BJ (cell line): ENCODE measurements around the gene PHF24. TPM values are rescaled to one million over a fixed set of nuclear protein-coding genes. Genes with fewer than 3 reads are reported as not detected.
"Not testable (repeated sequence)": the region's sequence is repeated elsewhere in the genome, so short reads cannot be mapped to it uniquely, and the experiment has no call there.

ENCODE experiments used
- CTCF ChIA-PET: fragments of 350-600 bp; formaldehyde crosslinking; extraction: SDS; loops from one replicate; lab custom pipeline; 2021; ENCODE audit warnings: antibody characterized with exemption, inconsistent platforms; lab: Yijun Ruan, JAX
- POLR2A ChIA-PET: fragments of 300-600 bp; sonication (Branson Sonifier 250); formaldehyde crosslinking; extraction: SDS; loops from one replicate; lab custom pipeline; 2021; ENCODE audit warnings: antibody characterized with exemption; lab: Charles Lee
- DNase-seq: peaks from one replicate; pipeline ENCODE4 v3.0.0-alpha.2; 2011; ENCODE audit warnings: low read depth
- H3K27me3 ChIP-seq: 2 replicates; pipeline ENCODE4 v1.6.0; 2011; ENCODE audit warnings: low read length; ENCODE audit not compliant: control insufficient read depth, insufficient read depth
- H3K36me3 ChIP-seq: 2 replicates; pipeline ENCODE4 v1.5.1; 2011; ENCODE audit warnings: low read length; ENCODE audit not compliant: control insufficient read depth, insufficient read depth
- H3K4me3 ChIP-seq: 2 replicates; pipeline ENCODE4 v1.5.1; 2011; ENCODE audit warnings: low read depth, mild to moderate bottlenecking, control low read depth, low read length
- polyA plus RNA-seq: library from polyadenylated mRNA; depleted of rRNA; stranded (reverse); fragments of >200 nt; gene quantifications from 2 replicates; pipeline ENCODE4 v1.2.3, GENCODE V29; 2011
- TF ChIP-seq, protein P1 (sequence below): IDR thresholded peaks from 2 replicates; pipeline ENCODE4 v1.5.1; 2011; ENCODE audit warnings: low read depth, mild to moderate bottlenecking, control low read depth, inconsistent platforms, low read length, moderate library complexity; ENCODE audit not compliant: insufficient read depth

The PHF24 gene
- polyA plus RNA-seq, 1 experiment, result 0.09 TPM

DNA sequence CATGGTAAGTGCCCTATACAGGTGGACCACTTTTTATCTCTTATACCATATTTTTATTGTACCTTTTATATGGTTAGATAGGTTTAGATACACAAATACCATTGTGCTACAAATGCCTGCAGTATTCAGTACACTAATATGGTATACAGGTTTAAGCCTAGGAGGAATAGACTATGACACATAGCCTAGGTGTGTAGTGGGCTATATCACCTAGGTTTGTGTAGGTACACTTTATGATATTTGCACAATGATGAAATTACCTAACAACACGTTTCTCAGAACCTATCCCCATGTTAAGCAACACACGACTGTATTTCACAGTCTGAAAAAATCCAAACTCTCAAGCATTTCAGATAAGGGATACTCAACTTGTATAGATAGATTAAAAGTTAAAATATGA, 9.6 kb upstream of the PHF24 start:
- TF ChIP-seq, protein P1, sequence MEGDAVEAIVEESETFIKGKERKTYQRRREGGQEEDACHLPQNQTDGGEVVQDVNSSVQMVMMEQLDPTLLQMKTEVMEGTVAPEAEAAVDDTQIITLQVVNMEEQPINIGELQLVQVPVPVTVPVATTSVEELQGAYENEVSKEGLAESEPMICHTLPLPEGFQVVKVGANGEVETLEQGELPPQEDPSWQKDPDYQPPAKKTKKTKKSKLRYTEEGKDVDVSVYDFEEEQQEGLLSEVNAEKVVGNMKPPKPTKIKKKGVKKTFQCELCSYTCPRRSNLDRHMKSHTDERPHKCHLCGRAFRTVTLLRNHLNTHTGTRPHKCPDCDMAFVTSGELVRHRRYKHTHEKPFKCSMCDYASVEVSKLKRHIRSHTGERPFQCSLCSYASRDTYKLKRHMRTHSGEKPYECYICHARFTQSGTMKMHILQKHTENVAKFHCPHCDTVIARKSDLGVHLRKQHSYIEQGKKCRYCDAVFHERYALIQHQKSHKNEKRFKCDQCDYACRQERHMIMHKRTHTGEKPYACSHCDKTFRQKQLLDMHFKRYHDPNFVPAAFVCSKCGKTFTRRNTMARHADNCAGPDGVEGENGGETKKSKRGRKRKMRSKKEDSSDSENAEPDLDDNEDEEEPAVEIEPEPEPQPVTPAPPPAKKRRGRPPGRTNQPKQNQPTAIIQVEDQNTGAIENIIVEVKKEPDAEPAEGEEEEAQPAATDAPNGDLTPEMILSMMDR, result no peak
- Histone ChIP-seq H3K4me3 (no peak overlapping the region), H3K36me3 (no peaks in the 10 kb centered on the region), H3K27me3 (no peaks in the 10 kb centered on the region; the same call in 1 of the 2 replicates)
- ChIA-PET POLR2A (no interaction called here), CTCF (no interaction called here)
- DNase-seq, result no peak

DNA sequence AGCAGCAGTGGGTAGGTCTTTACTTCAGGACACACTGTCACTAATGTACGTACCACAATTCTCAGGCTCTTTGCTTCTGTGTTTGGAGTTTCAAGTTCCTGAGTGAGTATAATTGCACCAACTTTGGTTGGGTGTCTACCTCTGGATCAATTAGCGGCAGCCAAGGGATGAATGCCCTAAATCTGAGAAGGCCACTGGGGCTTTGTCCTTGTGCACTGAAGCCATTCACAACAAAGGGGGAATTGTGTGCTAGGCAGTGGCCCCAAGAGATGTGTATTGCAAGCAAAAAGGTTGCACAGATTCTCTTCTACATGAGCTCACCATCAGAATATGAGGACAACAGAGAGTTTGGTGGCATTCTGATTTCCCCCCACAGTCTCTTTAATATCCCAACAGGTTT, 3.9 kb upstream of the PHF24 start:
- no peak for DNase-seq
- peaks cover 19% of the 10 kb centered on the region for H3K27me3 ChIP-seq
- CTCF ChIA-PET, result interaction anchor here (1.5 kb wide), 1 partner anchor 23 kb away, joined by 4 read pairs; no protein-coding TSS in a partner anchor
- H3K36me3 ChIP-seq, result no peaks in the 10 kb centered on the region
- POLR2A ChIA-PET, result no interaction called here
- TF ChIP-seq, protein P1, result no peak
- H3K4me3 ChIP-seq, result no peak overlapping the region

DNA sequence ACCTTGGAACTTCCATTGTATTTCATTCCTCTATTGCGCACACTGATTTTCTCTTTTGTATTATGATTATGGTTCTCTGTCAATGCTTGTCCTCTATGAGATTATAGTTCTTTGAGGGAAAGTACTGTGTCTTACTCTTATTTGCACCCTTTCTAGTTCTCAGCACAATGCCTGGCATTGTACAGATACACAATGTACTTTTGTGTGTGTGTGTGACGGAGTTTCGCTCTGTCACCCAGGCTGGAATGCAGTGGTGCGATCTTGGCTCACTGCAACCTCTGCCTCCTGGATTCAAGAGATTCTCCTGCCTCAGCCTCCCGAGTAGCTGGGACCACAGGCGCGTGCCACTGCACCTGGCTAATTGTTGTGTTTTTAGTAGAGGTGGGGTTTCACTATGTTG, 2.0 kb upstream of the PHF24 start:
- CTCF ChIA-PET, result interaction anchor here (1.0 to 1.2 kb wide), 2 partner anchors 15 to 57 kb away, joined by 3 to 4 read pairs; no protein-coding TSS in a partner anchor
- H3K36me3 ChIP-seq, POLR2A ChIA-PET, DNase-seq, H3K4me3 ChIP-seq: not testable (repeated sequence)
- peaks cover 25% of the 10 kb centered on the region for H3K27me3 ChIP-seq

DNA sequence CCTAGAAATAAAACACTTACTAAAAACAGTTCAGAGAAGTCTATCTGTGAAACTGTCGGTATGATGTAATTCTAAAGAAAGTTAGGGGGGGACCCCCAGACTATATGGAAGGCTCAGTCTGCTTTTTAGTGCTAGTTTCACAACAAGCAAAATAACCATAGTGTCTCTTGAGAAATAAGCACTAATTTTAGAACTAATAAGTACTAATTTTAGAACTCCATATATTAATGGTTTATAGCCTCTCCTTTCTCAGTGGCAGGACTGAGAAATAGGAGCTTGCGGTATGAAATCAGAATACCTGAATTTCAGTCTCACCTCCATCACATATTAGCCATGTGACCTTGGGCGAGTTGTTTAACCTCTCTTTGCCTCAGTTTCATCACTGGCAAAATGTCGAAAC, 1.4 kb upstream of the PHF24 start:
- ChIA-PET CTCF (interaction anchor here (1.0 to 1.2 kb wide), 2 partner anchors 15 to 57 kb away, joined by 3 to 4 read pairs; no protein-coding TSS in a partner anchor), POLR2A (no interaction called here)
- Histone ChIP-seq H3K4me3 (no peak overlapping the region), H3K27me3 (peaks cover 28% of the 10 kb centered on the region), H3K36me3 (no peaks in the 10 kb centered on the region)
- DNase-seq, result no peak
- TF ChIP-seq, protein P1, result no peak

DNA sequence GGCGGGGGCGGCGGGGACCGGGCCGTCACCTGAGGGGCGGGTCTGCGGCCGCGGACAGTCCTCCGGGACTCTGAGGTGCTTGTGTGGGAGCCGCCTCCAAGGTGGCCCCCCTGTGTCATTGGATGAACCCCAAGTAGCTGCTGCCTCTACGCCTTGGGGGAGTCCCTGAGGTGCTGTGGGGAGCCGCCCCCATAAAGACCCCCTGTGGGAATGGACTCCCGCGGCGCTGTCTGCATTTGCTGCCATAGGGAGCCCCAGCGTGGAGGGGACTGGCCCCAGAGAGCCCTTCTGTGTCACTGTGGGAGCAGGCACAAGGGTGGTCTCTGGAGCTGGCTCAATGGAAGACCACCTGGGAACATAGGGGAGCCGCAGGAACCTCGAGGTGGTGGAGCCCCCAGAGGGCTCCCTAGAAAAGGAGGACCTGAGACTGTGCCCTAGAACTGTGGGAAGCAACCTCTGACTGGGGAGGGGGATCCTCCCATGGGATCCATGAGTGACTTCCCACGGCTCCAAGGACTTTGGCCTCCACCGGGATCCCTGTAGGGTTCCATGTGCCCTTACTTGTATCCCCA, 412 bp downstream of the PHF24 start:
- ChIA-PET POLR2A (no interaction called here), CTCF (interaction anchor here (1.1 kb wide), 1 partner anchor 137 kb away, joined by 3 read pairs; no protein-coding TSS in a partner anchor)
- H3K27me3 ChIP-seq, result peaks cover 33% of the 10 kb centered on the region
- no peaks in the 10 kb centered on the region for H3K36me3 ChIP-seq
- TF ChIP-seq, protein P1, result no peak
- peak overlapping the region; percentile 11; the same call in 1 of the 2 replicates for H3K4me3 ChIP-seq
- no peak for DNase-seq
